Measurements from ENCODE around the gene CCNB2. TPM values are rescaled to one million over a fixed set of nuclear protein-coding genes. Genes with fewer than 3 reads are reported as not detected.
"Not testable (repeated sequence)": the region's sequence is repeated elsewhere in the genome, so short reads cannot be mapped to it uniquely, and the experiment has no call there.

CCNB2 gene
- total RNA-seq, 1 experiment from 2014 or later: 138 TPM

GRCh38 chr15:59133929-59134427 is 29.0 kb downstream of the CCNB2 start:
- DNase-seq (ENCODE audit: low read depth): no peak

- DNase-seq (ENCODE audit: low read depth): no peak
These were observed 32.6 kb downstream of the CCNB2 start for GRCh38 chr15:59137566-59137965.

GRCh38 chr15:59138243-59138642 is 33.3 kb downstream of the CCNB2 start:
- peak; percentile 53 for DNase-seq (ENCODE audit: low read depth)

- no peak for DNase-seq (ENCODE audit: low read depth)
These were observed 35.7 kb downstream of the CCNB2 start for GRCh38 chr15:59140422-59141226.

GRCh38 chr15:59143281-59143680 is 38.3 kb downstream of the CCNB2 start:
- peak; percentile 24 for DNase-seq (ENCODE audit: low read depth)

GRCh38 chr15:59144594-59144993 is 39.6 kb downstream of the CCNB2 start:
- not testable (repeated sequence) for DNase-seq (ENCODE audit: low read depth)

GRCh38 chr15:59147666-59148065 is 42.7 kb downstream of the CCNB2 start:
- no peak for DNase-seq (ENCODE audit: low read depth)

GRCh38 chr15:59148153-59148833 is 43.3 kb downstream of the CCNB2 start:
- DNase-seq (ENCODE audit: low read depth): no peak

GRCh38 chr15:59150185-59150584 is 45.2 kb downstream of the CCNB2 start:
- DNase-seq (ENCODE audit: low read depth): no peak

GRCh38 chr15:59152694-59153450 is 47.9 kb downstream of the CCNB2 start:
- no peak for DNase-seq (ENCODE audit: low read depth)

GRCh38 chr15:59153466-59153865 is 48.5 kb downstream of the CCNB2 start:
- no peak for DNase-seq (ENCODE audit: low read depth)

- DNase-seq (ENCODE audit: low read depth): no peak
These were observed 49.3 kb downstream of the CCNB2 start for GRCh38 chr15:59154243-59154642.

- no peak for DNase-seq (ENCODE audit: low read depth)
These were observed 50.5 kb downstream of the CCNB2 start for GRCh38 chr15:59155431-59155830.

GRCh38 chr15:59157396-59157795 is 52.5 kb downstream of the CCNB2 start:
- DNase-seq (ENCODE audit: low read depth): no peak

GRCh38 chr15:59157840-59158700 is 53.1 kb downstream of the CCNB2 start:
- no peak for DNase-seq (ENCODE audit: low read depth)

GRCh38 chr15:59158701-59159034 is 53.7 kb downstream of the CCNB2 start:
- DNase-seq (ENCODE audit: low read depth): no peak

- DNase-seq (ENCODE audit: low read depth): no peak
These were observed 54.3 kb downstream of the CCNB2 start for GRCh38 chr15:59159210-59159609.

GRCh38 chr15:59160880-59161593 is 56.1 kb downstream of the CCNB2 start:
- DNase-seq (ENCODE audit: low read depth): no peak

- not testable (repeated sequence) for DNase-seq (ENCODE audit: low read depth)
These were observed 57.1 kb downstream of the CCNB2 start for GRCh38 chr15:59162080-59162479.

- peak; percentile 31 for DNase-seq (ENCODE audit: low read depth)
These were observed 60.8 kb downstream of the CCNB2 start for GRCh38 chr15:59165726-59166125.

- DNase-seq (ENCODE audit: low read depth): no peak
These were observed 61.2 kb downstream of the CCNB2 start for GRCh38 chr15:59166166-59166565.
